Lower lobe of right lung (tissue), 2 donors: ENCODE results near the gene TFDP1. TPM values are rescaled to one million over a fixed set of nuclear protein-coding genes. Genes with fewer than 3 reads are reported as not detected.
"Not testable (repeated sequence)": the region's sequence is repeated elsewhere in the genome, so short reads cannot be mapped to it uniquely, and the experiment has no call there.

Source experiments
- ATAC-seq, 2 donors: fragments of 200-7000 bp; cut with Tn5 transposase; one replicate each; pipeline ENCODE4 v1.9.1; 2020 to 2022; ENCODE audit warnings: mild to moderate bottlenecking in 2 of 2, moderate library complexity in 2 of 2
- DNase-seq: peaks from one replicate; pipeline ENCODE4 v3.0.0-alpha.2; 2020
- H3K27ac ChIP-seq: fragments of 200-600 bp; one replicate; pipeline ENCODE4 v1.8.0; 2022
- H3K27me3 ChIP-seq: fragments of 200-600 bp; one replicate; pipeline ENCODE4 v1.8.0; 2022; ENCODE audit warnings: low read depth
- H3K36me3 ChIP-seq: fragments of 200-600 bp; one replicate; pipeline ENCODE4 v1.8.0; 2022; ENCODE audit warnings: mild to moderate bottlenecking
- H3K4me1 ChIP-seq: fragments of 200-600 bp; one replicate; pipeline ENCODE4 v1.8.0; 2022
- H3K4me3 ChIP-seq: fragments of 200-600 bp; one replicate; pipeline ENCODE4 v1.8.0; 2022; ENCODE audit warnings: mild to moderate bottlenecking
- H3K9me3 ChIP-seq: fragments of 200-600 bp; one replicate; pipeline ENCODE4 v1.8.0; 2022
- intact Hi-C: fragments of 100-400 bp; cut with DNase I; formaldehyde crosslinking; loops from one replicate; pipeline ENCODE4 v1.11.0; 2022
- total RNA-seq: library from RNA; stranded (reverse); fragmentation: NEBNext Ultra II Directional; extraction: Animal tissue kit (Norgen Biotek cat#: 25700); gene quantifications from one replicate; pipeline ENCODE4 v1.2.1, GENCODE V29; 2021
- TF ChIP-seq, protein P1 (sequence below): fragments of 200-600 bp; IDR thresholded peaks from one replicate; pipeline ENCODE4 v1.8.0; 2022; ENCODE audit warnings: antibody characterized with exemption, mild to moderate bottlenecking
- donor health status: DM: no; HTN: yes; CAD: no; lungs with severe emphysema.

TFDP1 gene
- total RNA-seq, 1 donor from 2014 or later = 47.0 TPM

- Histone ChIP-seq H3K4me1 (no peaks in the 10 kb centered on the region), H3K27me3 (no peaks in the 10 kb centered on the region), H3K9me3 (no peaks in the 10 kb centered on the region), H3K36me3 (peaks cover 8% of the 10 kb centered on the region), H3K27ac (no peak overlapping the region), H3K4me3 (no peak overlapping the region)
- ATAC-seq (no peak), DNase-seq (no peak)
- intact Hi-C loops = no loop called here
- TF ChIP-seq, protein P1, sequence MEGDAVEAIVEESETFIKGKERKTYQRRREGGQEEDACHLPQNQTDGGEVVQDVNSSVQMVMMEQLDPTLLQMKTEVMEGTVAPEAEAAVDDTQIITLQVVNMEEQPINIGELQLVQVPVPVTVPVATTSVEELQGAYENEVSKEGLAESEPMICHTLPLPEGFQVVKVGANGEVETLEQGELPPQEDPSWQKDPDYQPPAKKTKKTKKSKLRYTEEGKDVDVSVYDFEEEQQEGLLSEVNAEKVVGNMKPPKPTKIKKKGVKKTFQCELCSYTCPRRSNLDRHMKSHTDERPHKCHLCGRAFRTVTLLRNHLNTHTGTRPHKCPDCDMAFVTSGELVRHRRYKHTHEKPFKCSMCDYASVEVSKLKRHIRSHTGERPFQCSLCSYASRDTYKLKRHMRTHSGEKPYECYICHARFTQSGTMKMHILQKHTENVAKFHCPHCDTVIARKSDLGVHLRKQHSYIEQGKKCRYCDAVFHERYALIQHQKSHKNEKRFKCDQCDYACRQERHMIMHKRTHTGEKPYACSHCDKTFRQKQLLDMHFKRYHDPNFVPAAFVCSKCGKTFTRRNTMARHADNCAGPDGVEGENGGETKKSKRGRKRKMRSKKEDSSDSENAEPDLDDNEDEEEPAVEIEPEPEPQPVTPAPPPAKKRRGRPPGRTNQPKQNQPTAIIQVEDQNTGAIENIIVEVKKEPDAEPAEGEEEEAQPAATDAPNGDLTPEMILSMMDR = no peak
Measured at GRCh38 chr13:113617961-113618360, 33.4 kb downstream of the TFDP1 start.

DNA sequence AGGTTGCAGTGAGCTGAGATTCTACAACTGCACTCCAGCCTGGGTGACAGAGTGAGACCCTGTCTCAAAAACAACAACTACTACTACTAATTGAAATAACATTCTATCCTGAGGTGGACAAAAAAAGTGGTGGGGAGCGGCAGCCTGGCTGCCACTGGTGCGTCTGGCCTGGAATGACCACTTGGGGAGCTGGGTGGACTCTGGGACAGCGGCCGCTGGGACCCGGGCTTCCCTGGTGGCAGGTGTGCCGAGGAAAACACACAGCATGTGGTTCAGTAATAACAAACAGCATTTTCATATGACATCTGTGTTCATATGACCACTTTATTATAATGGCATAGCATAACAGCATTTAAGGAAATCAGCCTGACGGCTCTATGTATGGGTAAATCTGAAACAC lies 33.9 kb downstream of the TFDP1 start:
- ATAC-seq (no peak), DNase-seq (no peak)
- Histone ChIP-seq H3K27me3 (no peaks in the 10 kb centered on the region), H3K4me3 (no peak overlapping the region), H3K4me1 (no peaks in the 10 kb centered on the region), H3K27ac (no peak overlapping the region), H3K36me3 (peaks cover 10% of the 10 kb centered on the region), H3K9me3 (no peaks in the 10 kb centered on the region)
- TF ChIP-seq, protein P1 = no peak
- intact Hi-C loops = no loop called here

DNA sequence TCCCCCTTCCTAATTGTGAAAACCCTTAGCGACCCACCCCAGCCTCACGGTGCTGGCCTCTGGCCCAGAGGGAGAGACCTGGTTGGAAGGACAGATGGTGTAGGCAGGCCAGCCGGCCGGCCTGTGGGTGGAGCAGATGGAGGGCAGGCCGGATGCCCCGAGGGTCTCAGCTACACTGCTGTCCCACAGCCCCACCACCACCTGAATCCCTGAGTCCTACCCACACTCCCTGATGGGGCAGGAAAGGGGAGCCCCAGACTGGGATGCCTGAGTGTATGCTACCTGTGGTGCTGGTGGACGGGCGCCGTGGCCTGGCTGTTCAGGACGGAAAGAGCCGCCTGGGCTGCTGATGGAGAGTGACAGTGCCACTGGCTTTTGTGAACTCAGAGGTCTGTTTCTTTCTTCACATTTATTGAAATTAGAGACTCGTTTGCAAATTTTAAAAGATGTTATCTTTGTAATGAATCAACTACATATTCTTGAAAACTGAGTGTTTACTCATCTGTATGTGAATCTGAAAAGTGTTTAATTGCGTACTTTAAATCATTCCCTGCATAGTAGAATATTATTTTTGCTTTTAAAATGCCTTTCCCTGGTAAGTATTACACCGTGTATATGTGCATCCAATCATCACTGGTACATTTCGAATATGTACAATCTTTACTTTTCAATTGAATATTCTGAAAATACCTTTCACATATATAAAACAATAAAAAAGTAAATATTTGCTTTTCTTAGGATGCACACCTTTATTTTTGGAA lies 35.7 kb downstream of the TFDP1 start:
- DNase-seq (peak; percentile 27), ATAC-seq (no peak)
- TF ChIP-seq, protein P1 = no peak
- H3K27me3 ChIP-seq = no peaks in the 10 kb centered on the region
- H3K36me3 ChIP-seq = peaks cover 10% of the 10 kb centered on the region
- no peaks in the 10 kb centered on the region for H3K9me3 ChIP-seq
- H3K4me1 ChIP-seq = no peaks in the 10 kb centered on the region
- intact Hi-C loops = no loop called here
- H3K27ac ChIP-seq = no peak overlapping the region
- no peak overlapping the region for H3K4me3 ChIP-seq

DNA sequence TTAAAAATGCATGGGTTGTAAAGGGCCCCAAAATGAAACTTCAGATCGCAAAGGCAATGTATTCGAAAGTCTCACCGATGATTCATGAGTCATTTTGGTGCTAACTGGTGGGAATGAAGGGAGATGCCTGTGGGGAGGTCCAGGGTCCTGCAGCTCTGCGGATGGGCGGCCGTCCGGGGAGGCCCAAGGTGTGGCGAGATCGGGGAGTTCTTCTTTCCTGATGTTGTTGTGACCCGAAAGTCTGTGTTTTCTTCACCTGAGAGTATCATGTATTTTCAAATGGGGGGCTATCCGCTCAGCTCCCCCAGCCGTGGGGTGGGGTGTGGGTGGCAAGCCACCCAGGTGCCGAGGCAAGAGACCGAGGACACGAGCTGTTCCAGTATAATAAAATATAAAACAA lies 36.5 kb downstream of the TFDP1 start:
- TF ChIP-seq, protein P1 = no peak
- Histone ChIP-seq H3K36me3 (peaks cover 10% of the 10 kb centered on the region), H3K4me1 (no peaks in the 10 kb centered on the region), H3K27me3 (no peaks in the 10 kb centered on the region), H3K9me3 (no peaks in the 10 kb centered on the region), H3K4me3 (no peak overlapping the region), H3K27ac (no peak overlapping the region)
- DNase-seq = peak; percentile 20
- intact Hi-C loops = no loop called here
- ATAC-seq = no peak

DNA sequence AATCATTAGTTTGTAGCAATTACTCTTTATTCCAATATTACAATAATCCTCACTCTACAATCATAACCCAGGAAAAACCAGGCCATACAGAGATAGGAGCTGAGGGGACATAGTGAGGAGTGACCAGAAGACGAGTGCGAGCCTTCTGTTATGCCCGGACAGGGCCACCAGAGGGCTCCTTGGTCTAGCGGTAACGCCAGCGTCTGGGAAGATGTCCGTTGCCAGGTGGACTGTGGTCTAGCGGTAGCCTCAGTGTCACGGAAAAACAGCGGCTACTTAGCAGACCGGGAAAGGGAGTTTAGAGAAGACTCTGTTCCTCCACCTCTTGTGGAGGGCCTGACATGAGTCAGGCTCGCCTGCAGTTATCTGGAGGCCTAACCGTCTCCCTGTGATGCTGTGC lies 36.9 kb downstream of the TFDP1 start:
- ATAC-seq, H3K4me3 ChIP-seq, H3K9me3 ChIP-seq, H3K4me1 ChIP-seq, H3K27me3 ChIP-seq, intact Hi-C loops, H3K27ac ChIP-seq: not testable (repeated sequence)
- TF ChIP-seq, protein P1 = peak; percentile 25
- peaks cover 10% of the 10 kb centered on the region for H3K36me3 ChIP-seq
- DNase-seq = peak; percentile 27

DNA sequence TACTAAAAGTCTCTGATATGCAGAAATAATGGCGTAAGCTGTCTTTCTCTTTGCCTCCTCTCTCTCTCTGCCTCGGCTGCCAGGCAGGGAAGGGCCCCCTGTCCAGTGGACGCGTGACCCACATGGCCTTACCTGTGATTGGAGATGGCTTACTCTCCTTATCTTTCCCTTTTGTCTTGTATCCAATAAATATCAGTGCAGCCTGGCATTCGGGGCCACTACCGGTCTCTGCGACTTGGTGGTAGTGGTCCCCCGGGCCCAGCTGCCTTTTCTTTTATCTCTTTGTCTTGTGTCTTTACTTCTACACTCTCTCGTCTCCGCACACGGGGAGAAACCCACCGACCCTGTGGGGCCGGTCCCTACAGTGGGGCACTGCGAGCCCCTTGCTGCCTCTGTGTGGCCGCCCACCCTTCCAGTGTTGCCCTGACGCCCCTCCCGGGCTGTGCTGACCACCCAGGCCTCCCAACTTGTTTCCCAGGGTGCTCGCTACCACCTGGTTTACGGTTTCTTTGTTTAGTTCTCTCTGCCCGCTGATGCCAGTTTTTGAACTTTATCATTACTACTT lies 37.5 kb downstream of the TFDP1 start:
- H3K4me1 ChIP-seq, H3K9me3 ChIP-seq, H3K27me3 ChIP-seq, intact Hi-C loops, H3K27ac ChIP-seq, ATAC-seq, H3K4me3 ChIP-seq: not testable (repeated sequence)
- DNase-seq = peak; percentile 17
- H3K36me3 ChIP-seq = peaks cover 10% of the 10 kb centered on the region
